ENCODE results near the gene NR0B2. TPM values are rescaled to one million over a fixed set of nuclear protein-coding genes. Genes with fewer than 3 reads are reported as not detected.
"Not testable (repeated sequence)": the region's sequence is repeated elsewhere in the genome, so short reads cannot be mapped to it uniquely, and the experiment has no call there.

Gene NR0B2
- total RNA-seq, 2 donors from 2014 or later: 0.64 to 1.8 TPM

- Histone ChIP-seq H3K9me3 (no peaks in the 10 kb centered on the region), H3K9ac (ENCODE audit: low read depth in 2 of 2, low read length in 2 of 2) (peak within 1 kb of the TSS; percentile 96 to 97), H3K4me3 (peak within 1 kb of the TSS; percentile 98), H3K36me3 (peaks cover 24% of the 10 kb centered on the region), H3K4me1 (peaks cover 8% of the 10 kb centered on the region), H3K27ac (peak within 1 kb of the TSS; percentile 92), H3K27me3 (no peaks in the 10 kb centered on the region)
- TF ChIP-seq, protein P1, sequence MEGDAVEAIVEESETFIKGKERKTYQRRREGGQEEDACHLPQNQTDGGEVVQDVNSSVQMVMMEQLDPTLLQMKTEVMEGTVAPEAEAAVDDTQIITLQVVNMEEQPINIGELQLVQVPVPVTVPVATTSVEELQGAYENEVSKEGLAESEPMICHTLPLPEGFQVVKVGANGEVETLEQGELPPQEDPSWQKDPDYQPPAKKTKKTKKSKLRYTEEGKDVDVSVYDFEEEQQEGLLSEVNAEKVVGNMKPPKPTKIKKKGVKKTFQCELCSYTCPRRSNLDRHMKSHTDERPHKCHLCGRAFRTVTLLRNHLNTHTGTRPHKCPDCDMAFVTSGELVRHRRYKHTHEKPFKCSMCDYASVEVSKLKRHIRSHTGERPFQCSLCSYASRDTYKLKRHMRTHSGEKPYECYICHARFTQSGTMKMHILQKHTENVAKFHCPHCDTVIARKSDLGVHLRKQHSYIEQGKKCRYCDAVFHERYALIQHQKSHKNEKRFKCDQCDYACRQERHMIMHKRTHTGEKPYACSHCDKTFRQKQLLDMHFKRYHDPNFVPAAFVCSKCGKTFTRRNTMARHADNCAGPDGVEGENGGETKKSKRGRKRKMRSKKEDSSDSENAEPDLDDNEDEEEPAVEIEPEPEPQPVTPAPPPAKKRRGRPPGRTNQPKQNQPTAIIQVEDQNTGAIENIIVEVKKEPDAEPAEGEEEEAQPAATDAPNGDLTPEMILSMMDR (IDR thresholded peaks at IDR 0.05): no peak
- peak; percentile 88 for DNase-seq
- intact Hi-C loops (cut with DNase I): no loop called here
These were observed 24.0 kb downstream of the NR0B2 start, which contains the start of gene GPN2 for GRCh38 chr1:26889551-26890466. TSS of gene GPN2 (minus strand) at chr1:26890283. CDS start at chr1:26890096, 187 bp downstream.

- no peaks in the 10 kb centered on the region for H3K27me3 ChIP-seq
- peaks cover 8% of the 10 kb centered on the region for H3K4me1 ChIP-seq
- H3K36me3 ChIP-seq: peaks cover 25% of the 10 kb centered on the region
- no peak overlapping the region for H3K27ac ChIP-seq
- TF ChIP-seq, protein P1 (IDR thresholded peaks at IDR 0.05): no peak
- H3K9me3 ChIP-seq: no peaks in the 10 kb centered on the region
- H3K9ac ChIP-seq (ENCODE audit: low read depth in 2 of 2, low read length in 2 of 2): no peak overlapping the region
- intact Hi-C loops (cut with DNase I): no loop called here
- no peak overlapping the region for H3K4me3 ChIP-seq
- no peak for DNase-seq
These were observed 25.5 kb downstream of the NR0B2 start for GRCh38 chr1:26888231-26888630.

GRCh38 chr1:26887125-26887524 lies 26.6 kb downstream of the NR0B2 start:
- Histone ChIP-seq H3K27me3 (no peaks in the 10 kb centered on the region), H3K4me1 (peaks cover 8% of the 10 kb centered on the region), H3K36me3 (peaks cover 21% of the 10 kb centered on the region), H3K4me3 (no peak overlapping the region), H3K9me3 (no peaks in the 10 kb centered on the region), H3K27ac (no peak overlapping the region), H3K9ac (ENCODE audit: low read depth in 2 of 2, low read length in 2 of 2) (no peak overlapping the region)
- TF ChIP-seq, protein P1 (IDR thresholded peaks at IDR 0.05): peak; percentile 32
- no peak for DNase-seq
- intact Hi-C loops (cut with DNase I): no loop called here

DNA sequence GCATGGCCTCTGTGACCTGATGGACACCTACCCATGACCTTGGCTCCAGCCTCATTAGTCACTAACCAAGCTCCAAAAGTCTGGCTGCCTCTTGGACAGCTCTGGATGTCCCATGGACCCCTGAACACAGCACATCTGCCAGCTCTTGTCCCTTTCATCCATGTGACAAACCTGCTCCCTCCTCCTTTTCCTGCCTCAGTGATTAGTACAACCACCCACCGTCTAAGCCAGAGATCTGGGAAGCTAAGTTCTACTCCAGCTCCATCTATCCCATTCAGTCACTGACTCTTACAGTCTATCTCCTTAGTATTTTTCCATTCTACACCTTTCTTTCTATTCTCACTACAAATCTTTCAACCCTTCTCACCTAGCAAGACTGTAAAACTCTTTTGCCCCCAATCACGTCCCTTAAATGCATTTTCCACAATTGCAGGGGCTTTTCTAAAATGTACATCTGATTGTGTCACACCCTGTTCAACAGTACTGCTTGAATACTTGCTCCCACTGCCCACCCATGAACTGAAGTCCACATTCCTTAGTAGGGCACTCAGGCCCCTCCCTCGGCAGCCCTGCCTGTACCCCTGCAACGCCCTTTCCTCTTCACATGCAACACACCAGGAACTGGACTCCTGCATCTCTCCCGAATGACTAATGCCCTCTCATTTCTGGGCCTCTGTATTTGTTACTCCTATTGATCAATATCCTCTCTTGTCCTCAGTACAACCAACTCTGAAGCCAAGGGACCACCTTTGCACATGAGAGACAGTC lies 30.9 kb downstream of the NR0B2 start:
- intact Hi-C loops (cut with DNase I): no loop called here
- Histone ChIP-seq H3K9me3 (no peaks in the 10 kb centered on the region), H3K27ac (no peak overlapping the region), H3K36me3 (peaks cover 16% of the 10 kb centered on the region), H3K27me3 (no peaks in the 10 kb centered on the region), H3K4me3 (no peak overlapping the region), H3K9ac (ENCODE audit: low read depth in 2 of 2, low read length in 2 of 2) (no peak overlapping the region), H3K4me1 (no peaks in the 10 kb centered on the region)
- DNase-seq: no peak
- TF ChIP-seq, protein P1 (IDR thresholded peaks at IDR 0.05): no peak

DNA sequence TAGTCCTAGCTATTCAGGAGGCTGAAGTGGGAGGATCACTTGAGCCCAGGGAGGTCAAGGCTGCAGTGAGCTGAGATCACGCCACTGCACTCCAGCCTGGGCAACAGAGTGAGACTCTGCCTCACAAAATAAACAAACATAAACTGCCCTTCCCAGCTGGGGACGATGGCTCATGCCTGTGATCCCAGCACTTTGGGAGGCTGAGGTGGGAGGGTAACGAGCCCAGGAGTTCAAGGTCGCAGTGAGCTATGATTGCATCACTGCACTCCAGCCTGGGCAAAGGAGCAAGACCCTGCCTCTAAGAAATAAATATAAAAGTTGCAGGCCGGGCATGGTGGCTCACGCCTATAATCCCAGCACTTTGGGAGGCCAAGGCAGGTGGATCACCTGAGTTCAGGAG lies 32.2 kb downstream of the NR0B2 start:
- H3K4me1 ChIP-seq; H3K9ac ChIP-seq (ENCODE audit: low read depth in 2 of 2, low read length in 2 of 2); H3K27ac ChIP-seq; H3K4me3 ChIP-seq; H3K27me3 ChIP-seq; intact Hi-C loops (cut with DNase I); H3K9me3 ChIP-seq; DNase-seq: not testable (repeated sequence)
- H3K36me3 ChIP-seq: peaks cover 14% of the 10 kb centered on the region
